Stimulated activated CD8-positive, alpha-beta memory T cell treated with anti-CD3 and anti-CD28 coated beads, Interleukin-12 subunit alpha, Interleukin-12 subunit beta, amount 100 ng/mL, for 4 hours (primary cell): Measurements from ENCODE around the gene AGAP1.

Experiments used
- DNase-seq: peaks from one replicate; pipeline ENCODE4 v3.0.0-alpha.2; 2020; ENCODE audit warnings: low read depth

AGAP1 gene

GRCh38 chr2:235711527-235711926, 217.7 kb downstream of the AGAP1 start:
- no peak for DNase-seq

GRCh38 chr2:235712176-235712575, 218.3 kb downstream of the AGAP1 start:
- no peak for DNase-seq

- DNase-seq, result no peak
Measured at GRCh38 chr2:235713189-235713588, 219.3 kb downstream of the AGAP1 start.

- no peak for DNase-seq
Measured at GRCh38 chr2:235715601-235716000, 221.8 kb downstream of the AGAP1 start.

GRCh38 chr2:235716875-235717496, 223.1 kb downstream of the AGAP1 start:
- no peak for DNase-seq

- DNase-seq, result no peak
Measured at GRCh38 chr2:235719146-235719942, 225.5 kb downstream of the AGAP1 start.

GRCh38 chr2:235721625-235722024, 227.8 kb downstream of the AGAP1 start:
- DNase-seq, result no peak

GRCh38 chr2:235722869-235723268, 229.0 kb downstream of the AGAP1 start:
- DNase-seq, result no peak

- DNase-seq, result no peak
Measured at GRCh38 chr2:235723371-235723770, 229.5 kb downstream of the AGAP1 start.

- no peak for DNase-seq
Measured at GRCh38 chr2:235723811-235724465, 230.1 kb downstream of the AGAP1 start.

GRCh38 chr2:235725016-235725489, 231.2 kb downstream of the AGAP1 start:
- no peak for DNase-seq

- DNase-seq, result no peak
Measured at GRCh38 chr2:235725841-235726240, 232.0 kb downstream of the AGAP1 start.

- DNase-seq, result no peak
Measured at GRCh38 chr2:235726554-235726953, 232.7 kb downstream of the AGAP1 start.

GRCh38 chr2:235727174-235727573, 233.3 kb downstream of the AGAP1 start:
- no peak for DNase-seq

- no peak for DNase-seq
Measured at GRCh38 chr2:235727891-235728799, 234.3 kb downstream of the AGAP1 start.

GRCh38 chr2:235728800-235729556, 235.1 kb downstream of the AGAP1 start:
- no peak for DNase-seq

GRCh38 chr2:235729557-235729947, 235.7 kb downstream of the AGAP1 start:
- DNase-seq, result no peak

- DNase-seq, result no peak
Measured at GRCh38 chr2:235730115-235730514, 236.3 kb downstream of the AGAP1 start.

- DNase-seq, result no peak
Measured at GRCh38 chr2:235733761-235734160, 239.9 kb downstream of the AGAP1 start.

- DNase-seq, result no peak
Measured at GRCh38 chr2:235734168-235734567, 240.3 kb downstream of the AGAP1 start.

GRCh38 chr2:235734688-235735231, 240.9 kb downstream of the AGAP1 start:
- DNase-seq, result no peak
